SKM-1 treated with dmso at 0.1 percent for 144 hours (cell line): Measurements from ENCODE around the gene BORCS8.
A peak's percentile ranks its signal among the peaks of the same experiment; 100 is the strongest.
"Not testable (repeated sequence)": the region's sequence is repeated elsewhere in the genome, so short reads cannot be mapped to it uniquely, and the experiment has no call there.

Experiments used
- DNase-seq: peaks from one replicate; lab custom pipeline; 2025; ENCODE audit not compliant: unreplicated experiment; lab: John Stamatoyannopoulos, UW

BORCS8 gene

DNA sequence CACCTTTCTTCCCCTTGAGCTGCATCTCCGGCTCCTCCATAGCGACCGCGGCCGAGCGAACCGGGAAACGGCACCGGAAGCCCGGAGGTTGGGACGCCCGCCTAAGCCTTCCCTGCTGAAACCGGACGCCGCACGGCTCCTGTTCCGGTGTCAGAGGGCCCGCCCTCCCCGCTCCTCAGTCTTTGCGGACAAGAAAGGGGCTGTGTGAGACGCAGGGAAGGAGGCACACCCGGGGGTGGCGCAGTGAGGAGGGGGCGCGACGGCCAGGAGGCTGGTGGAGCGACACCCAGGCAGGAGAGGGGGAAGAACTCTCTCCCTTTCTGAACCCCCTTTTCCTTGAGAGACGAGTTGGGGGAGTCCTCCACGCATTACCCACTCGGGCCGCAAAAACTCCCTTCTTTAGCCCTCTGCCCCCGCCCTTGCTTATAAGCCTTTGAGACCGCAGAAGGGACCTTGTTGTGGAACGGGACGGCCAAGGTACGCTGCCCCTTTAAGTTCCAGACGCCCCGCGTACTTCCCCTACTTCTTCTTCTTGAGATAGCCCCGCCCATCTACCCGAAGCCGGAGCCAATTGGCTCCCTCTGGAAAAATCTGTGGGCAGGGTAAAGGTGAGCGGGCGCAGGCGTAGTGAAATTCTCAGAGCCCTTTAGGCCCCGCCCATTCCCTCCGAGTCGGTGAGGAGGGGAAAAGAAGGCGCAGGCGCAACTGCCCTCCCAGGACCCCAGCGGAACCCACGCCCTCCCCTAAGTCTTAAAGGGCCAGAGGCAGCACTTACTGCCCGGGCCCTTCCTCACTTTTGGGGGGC is at the start of gene BORCS8, which contains the start of gene RFXANK:
Gene BORCS8 (minus strand): TSS at position 75 of the 805 bp plus-strand sequence. CDS start 35 bp downstream, at position 40.
Gene RFXANK (plus strand): TSS at position 181 of the 805 bp plus-strand sequence. CDS start 1,689 bp downstream, outside the sequence.
- peak; percentile 99 for DNase-seq

DNA sequence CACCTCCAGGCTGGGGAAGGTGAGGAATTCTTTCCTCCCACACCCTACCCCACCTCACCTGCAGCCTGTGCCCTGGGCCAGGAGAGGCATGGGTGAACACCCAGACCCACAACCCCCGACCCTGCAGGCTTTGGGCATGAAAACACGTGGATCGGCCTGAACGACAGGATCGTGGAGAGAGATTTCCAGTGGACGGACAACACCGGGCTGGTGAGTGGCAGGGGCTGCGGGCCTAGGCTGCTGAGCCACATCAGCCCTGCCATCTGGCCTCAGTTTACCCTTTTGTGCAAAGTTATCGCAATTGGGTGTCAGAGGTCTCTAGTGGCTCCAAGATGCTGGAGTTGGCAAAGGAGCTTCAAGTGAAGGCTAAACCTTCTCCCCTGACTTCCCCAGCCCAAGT is 48.5 kb upstream of the BORCS8 start:
- no peak for DNase-seq

DNA sequence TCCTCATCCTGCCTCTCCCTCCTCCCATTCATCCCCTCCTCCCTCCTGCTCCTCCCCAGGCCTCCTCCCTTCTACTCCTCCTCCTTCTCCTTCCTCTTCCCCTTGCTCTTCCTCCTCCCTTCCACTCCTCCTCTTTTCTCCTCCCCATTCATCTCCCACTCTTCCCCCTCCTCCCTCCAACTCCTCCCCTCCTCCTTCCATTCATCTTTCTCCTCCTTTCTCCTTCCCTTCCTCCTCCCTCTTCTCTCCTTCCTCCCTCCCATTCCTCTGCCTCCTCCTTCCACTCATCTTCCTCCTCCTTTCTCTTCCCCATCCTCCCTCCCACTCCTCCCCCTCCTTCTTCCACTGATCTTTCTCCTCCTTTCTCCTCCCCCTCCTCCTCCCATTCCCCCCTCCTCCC is 47.7 kb upstream of the BORCS8 start:
- DNase-seq, result no peak

DNA sequence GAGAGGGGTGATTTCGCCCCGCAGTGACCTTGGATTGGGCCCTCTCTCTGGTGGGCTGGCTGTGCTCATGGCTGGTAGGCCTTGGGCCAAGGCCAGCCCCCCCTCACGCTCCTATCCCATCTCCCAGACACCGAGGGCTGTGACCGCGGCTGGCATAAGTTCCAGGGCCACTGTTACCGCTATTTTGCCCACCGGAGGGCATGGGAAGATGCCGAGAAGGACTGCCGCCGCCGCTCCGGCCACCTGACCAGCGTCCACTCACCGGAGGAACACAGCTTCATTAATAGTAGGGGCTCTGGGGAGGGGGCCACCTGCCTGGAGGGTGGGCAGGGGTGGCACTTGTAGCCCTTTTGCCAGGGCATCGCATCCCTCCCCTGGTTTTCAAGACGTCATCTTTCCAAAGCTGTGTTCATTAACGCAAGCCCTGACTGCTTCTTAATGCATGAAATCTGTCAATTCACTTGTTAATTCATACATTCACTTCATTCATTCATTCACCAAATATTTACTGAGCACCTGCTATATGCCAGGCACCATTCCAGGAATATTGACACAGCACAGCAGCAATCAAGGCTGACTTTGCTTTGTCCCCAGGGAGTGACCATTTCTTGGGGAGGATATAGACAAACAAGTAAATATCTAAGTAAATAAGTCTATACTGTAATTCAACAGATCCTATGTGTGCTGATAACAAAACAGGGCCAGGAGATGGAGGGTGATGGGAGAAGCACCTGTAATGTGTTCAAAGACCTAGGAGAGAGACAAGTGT is 46.4 kb upstream of the BORCS8 start:
- no peak for DNase-seq

DNA sequence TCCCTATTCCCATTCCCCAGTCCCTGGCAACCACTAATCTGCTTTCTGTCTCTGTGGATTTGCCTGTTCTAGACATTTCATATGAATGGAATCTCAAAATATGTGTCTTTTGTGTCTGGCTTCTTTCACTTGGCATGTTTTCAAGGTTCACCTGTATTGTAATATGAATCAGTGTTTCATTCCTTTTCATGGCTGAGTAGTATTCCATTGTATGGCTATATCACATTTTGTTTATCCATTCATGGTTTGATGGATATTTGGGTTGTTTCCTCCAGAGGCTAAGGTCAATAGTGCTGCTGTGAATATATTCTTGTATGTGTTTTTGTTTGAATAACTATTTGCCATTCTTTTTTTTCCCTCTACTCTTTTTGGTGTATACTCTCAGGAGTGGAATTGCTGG is 44.2 kb upstream of the BORCS8 start:
- no peak for DNase-seq

DNA sequence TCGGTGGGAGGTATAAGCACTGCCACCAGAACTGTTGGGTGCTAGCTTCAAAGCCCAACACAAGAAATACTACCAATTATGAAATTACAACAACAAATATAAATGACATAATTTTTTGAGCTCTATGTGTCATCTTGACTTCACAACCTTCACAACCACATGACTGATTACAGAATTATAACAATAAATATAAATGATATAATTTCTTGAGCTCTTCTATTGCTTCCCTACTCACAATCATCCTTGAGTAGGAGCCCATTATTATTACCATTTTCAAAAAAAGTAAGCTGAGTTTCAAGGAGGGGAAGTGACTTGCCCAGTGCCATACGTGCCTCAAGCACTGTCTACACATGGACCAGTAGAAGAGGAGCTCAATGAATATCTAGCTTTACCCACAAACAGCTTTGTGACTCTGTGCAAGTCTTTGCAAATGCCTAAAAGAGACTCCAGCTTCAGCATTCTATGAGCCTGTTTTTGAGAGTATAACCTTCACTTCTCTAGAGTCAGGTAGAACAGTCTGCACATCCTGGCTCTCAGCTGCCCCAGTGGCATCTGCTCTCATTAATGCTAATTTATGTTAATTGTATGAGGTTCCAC is 42.4 kb upstream of the BORCS8 start:
- no peak for DNase-seq

DNA sequence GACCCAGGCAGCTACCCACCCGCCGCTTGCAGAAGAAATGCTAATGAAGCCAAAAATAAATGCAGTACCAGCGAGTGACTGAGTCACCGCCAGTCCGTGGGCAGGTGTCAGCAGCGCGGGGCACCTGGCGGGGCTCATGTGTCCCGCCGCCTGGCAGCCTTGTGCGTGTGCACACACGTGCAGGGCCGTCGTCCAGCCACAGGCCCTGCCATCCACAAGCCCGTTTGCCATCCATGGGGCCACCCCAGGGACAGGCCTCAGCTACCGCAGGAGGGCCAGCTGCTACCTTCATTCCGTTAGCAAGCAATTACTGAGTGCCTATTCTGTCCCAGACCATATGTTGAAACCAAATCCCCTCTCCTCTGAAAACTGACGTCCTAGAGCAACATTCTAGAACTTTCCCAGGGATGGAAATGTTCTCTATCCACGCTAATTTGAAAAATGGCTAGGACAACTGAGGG is 40.3 kb upstream of the BORCS8 start:
- DNase-seq, result no peak

DNA sequence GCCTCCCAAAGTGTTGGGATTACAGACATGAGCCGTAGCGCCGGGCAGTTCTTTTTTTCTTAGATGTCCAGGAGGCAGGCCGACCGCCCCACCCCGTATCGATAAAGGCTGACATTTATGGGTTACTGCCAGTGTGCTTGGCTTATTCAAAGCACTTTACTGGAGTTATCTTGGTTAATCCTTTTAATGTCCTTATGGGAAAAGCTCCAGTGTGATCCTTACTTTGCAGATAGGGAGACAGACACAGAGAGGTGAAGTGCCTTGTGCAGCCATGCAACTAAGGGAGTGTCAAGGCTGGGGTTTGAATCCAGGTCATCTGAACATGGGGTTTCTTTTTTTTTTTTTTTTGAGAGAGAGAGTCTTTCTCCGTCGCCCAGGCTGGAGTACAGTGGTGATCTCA is 39.0 kb upstream of the BORCS8 start:
- no peak for DNase-seq

DNA sequence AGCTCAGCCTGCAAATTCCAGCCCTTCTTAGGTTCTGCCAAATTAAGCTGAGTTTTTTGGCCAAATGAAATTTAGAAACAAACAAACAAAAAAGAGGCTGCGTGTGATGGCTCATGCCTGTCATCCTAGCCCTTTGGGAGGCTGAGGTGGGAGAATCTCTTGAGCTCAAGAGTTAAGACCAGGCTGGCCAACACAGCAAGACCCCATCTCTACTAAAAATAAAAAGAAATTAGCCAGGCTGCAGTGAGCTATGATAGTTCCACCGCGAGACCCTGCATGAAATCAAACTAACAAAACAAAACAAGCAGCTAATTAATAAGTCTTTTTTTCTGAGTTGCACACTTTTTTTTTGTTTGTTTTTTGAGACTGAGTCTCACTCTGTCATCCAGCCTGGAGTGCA is 37.7 kb upstream of the BORCS8 start:
- no peak for DNase-seq

DNA sequence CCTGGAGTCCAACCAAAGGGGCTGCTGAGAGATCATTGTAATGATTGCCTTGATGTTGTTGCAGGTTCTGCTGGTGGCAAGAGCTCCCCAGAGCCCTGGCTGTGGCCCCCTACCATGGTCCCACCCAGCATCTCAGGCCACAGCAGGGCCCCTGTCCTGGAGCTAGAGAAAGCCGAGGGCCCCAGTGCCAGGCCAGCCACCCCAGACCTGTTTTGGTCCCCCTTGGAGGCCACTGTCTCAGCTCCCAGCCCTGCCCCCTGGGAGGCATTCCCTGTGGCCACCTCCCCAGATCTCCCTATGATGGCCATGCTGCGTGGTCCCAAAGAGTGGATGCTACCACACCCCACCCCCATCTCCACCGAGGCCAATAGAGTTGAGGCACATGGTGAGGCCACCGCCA is 35.3 kb upstream of the BORCS8 start:
- no peak for DNase-seq

DNA sequence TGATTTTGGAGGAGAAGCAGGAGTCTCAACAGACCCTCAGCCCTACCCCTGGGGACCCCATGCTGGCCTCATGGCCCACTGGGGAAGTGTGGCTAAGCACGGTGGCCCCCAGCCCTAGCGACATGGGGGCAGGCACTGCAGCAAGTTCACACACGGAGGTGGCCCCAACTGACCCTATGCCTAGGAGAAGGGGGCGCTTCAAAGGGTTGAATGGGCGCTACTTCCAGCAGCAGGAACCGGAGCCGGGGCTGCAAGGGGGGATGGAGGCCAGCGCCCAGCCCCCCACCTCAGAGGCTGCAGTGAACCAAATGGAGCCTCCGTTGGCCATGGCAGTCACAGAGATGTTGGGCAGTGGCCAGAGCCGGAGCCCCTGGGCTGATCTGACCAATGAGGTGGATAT is 34.7 kb upstream of the BORCS8 start:
- DNase-seq, result no peak

DNA sequence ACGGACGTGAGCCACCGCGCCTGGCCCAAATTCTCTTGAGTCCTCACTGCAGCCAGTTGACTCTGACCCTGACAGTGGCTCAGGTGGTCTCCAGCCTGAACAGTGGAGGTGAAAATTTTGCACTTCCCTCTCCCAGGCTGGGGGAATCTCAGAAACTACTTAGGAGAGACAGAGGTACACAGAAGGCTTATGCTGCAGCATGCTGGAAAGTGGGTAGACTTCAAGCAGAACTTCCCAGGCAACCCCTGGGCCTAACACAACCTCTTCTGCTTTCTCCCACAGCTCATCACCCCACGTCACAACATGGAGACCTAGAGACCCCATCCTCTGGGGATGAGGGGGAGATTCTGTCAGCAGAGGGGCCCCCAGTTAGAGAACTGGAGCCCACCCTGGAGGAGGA is 34.3 kb upstream of the BORCS8 start:
- no peak for DNase-seq

DNA sequence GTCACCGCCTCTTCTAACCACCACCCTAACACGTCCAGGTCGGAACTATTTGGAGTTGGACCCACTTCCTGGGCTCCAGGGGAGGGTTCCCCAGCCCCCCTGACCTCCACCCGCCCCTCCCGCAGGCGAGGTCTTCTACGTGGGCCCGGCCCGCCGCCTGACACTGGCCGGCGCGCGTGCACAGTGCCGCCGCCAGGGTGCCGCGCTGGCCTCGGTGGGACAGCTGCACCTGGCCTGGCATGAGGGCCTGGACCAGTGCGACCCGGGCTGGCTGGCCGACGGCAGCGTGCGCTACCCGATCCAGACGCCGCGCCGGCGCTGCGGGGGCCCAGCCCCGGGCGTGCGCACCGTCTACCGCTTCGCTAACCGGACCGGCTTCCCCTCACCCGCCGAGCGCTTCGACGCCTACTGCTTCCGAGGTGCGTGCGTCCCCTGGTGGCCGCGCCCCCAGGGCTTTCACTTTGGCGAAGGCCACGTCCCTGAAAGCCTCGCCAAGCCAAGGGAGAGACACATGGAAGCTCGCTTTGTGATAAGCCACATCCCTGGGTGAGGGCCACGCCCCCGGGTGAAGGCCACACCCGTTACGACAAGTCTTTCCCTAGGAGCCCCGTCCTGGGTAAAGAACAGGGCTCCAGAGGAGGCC is 33.0 kb upstream of the BORCS8 start:
- peak; percentile 38 for DNase-seq

DNA sequence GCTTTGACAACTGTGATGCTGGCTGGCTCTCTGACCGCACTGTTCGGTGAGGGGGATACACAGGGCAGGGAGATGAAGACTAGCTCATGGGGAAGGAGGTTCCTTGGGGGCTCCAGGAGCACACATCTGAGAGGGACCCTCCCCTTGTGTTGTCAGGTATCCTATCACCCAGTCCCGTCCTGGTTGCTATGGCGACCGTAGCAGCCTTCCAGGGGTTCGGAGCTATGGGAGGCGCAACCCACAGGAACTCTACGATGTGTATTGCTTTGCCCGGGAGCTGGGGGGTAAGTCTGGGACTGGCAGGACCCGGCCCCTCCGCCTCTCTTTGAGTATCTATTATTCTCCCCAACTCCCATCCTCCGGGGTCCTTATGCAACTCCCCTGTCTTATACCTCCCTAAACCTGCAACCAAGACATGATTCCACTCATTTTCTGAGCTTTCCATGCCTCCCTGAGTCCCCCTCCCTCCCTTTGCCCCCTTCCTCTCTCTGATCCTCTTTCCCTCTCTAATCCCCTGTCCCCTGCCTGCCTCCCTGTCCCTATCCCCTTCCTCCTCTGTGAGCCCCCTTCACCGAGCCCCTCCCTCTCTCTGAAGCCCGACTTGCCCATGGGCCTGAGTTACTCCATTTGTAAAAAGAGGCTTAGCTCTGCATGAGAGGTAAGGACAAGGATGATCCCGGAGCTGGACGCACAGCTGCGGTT is 32.3 kb upstream of the BORCS8 start:
- DNase-seq, result no peak

DNA sequence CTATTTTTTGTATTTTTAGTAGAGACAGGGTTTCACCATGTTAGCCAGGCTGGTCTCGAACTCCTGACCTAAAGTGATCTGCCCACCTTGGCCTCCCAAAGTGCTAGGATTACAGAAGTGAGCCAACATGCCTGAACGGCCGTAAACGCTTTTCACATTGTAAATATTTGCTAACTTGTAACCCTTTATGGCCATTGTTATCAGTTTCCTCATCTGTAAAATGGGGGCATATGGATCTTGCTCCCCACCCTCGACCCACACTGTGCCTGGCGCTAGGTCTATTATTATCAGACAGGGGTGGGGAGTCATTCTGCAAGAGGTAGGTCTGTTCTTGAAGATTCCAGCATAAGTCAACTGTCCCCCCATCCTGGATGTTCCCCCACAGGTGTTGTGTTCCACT is 31.7 kb upstream of the BORCS8 start:
- DNase-seq, result no peak

DNA sequence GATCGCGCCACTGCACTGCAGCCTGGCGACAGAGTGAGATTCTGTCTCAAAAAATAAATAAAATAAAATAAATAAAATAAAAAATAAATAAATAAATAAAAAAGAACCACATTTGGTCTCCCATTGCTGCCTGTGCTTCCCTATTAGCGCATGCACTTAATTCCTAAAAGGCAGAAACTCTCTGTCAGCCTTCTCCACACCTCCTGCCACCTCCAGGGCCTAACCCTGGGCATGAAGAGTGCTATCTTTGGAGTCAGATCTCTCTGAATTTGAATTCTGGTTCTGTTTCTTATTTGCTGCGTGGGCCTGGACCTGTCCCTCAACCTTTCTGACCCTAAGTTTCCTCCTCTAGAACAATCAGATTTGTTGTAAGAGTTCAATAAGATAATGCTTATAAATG is 31.1 kb upstream of the BORCS8 start:
- no peak for DNase-seq

DNA sequence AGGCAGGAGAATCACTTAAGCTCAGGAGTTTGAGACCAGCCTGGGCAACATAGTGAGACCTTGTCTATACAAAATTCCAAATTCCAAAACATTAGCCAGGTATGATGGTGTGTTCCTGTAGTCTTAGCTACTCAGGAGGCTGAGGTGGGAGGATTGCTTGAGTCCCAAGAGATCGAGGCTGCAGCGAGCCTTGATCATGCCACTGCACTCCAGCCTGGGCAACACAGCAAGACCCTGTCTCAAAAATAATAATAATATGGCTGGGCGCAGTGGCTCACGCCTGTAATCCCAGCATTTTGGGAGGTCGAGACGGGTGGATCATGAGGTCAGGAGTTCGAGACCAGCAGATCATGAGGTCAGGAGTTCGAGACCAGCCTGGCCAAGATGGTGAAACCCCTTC is 29.0 kb upstream of the BORCS8 start:
- not testable (repeated sequence) for DNase-seq

DNA sequence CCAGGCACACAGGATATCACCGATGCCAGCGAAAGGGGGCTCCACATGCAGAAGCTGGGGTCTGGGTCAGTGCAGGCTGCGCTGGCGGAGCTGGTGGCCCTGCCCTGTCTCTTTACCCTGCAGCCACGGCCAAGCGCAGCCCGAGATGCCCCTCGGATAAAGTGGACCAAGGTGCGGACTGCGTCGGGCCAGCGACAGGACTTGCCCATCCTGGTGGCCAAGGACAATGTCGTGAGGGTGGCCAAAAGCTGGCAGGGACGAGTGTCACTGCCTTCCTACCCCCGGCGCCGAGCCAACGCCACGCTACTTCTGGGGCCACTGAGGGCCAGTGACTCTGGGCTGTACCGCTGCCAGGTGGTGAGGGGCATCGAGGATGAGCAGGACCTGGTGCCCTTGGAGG is 27.0 kb upstream of the BORCS8 start:
- no peak for DNase-seq

DNA sequence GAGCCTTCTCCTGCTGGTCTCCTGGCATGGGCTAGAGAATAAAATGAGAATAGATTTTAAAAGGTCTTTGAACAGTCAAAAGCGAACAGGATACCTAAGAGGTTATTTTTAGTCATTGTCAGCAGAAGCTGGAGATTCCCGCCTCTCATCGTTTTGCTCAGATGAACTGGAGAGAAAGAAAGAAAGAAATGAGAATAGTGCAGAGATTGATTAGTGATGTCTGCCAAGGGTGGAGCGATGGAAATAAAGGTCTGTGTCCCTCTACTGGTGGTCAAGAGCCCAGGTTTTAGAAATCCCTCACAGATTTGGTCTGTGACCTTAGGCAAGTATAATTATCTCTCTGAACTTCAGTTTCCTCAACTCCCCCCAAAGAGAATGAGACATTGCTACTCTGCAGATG is 25.1 kb upstream of the BORCS8 start:
- peak; percentile 22 for DNase-seq

DNA sequence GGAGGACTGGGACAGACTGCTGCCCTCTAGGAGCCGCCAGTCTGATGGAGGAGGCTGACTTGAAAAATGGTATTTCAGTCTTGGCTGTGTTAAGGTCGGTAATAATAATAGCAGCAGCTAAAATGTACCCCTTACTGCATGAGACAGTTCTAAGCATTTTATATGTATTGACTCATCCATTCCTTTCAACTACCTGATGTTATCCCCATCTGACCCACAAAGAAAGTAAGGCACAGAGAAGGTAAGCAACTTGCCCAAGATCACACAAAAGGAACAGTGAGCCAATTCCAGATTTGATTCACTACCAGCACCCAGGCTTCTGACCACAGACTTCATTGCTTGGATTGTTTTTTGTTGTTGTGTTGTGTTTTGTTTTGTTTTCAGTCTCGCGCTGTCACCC is 23.8 kb upstream of the BORCS8 start:
- no peak for DNase-seq

DNA sequence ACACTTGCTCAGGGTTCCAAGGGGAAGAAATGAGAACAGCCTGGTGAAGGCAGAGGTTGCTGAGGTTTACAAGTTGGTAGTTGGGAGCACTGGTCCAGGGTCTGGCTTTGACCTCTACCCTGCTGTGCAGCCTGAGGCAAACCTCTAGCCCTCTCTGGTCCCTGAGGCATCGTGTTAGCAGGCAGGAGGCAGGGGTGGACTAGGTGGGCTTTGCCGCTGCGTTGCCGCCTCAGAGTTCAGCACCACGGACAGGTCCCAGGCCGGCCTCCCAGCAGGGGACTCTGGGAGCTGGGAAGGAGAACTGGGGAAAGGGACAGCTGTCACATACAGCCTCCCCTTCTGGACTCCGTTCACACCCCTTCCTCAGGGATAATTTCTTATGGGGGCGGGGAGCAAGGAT is 22.9 kb upstream of the BORCS8 start:
- DNase-seq, result no peak
